Cardiac muscle cell (in vitro differentiated cells and primary cell): ENCODE results near the gene ZNF785. TPM values are rescaled to one million over a fixed set of nuclear protein-coding genes. Genes with fewer than 3 reads are reported as not detected.

Experiments
- DNase-seq, 2 donors: peaks; one replicate each; pipeline versions ENCODE4 v3.0.0 to v3.0.0-alpha.2; 2010 to 2017; ENCODE audit warnings: low read depth in 1 of 2, low spot score in 1 of 2
- H3K27ac ChIP-seq: fragments of 200-600 bp; sonication (generic); 2 replicates; pipeline ENCODE4 v1.5.1; 2016
- H3K27me3 ChIP-seq: fragments of 200-600 bp; sonication (generic); 2 replicates; pipeline ENCODE4 v1.6.0; 2016; ENCODE audit warnings: control low read depth
- H3K36me3 ChIP-seq: fragments of 200-600 bp; sonication (generic); 2 replicates; pipeline ENCODE4 v1.5.1; 2016; ENCODE audit warnings: control low read depth
- H3K4me1 ChIP-seq: fragments of 200-600 bp; sonication (generic); 2 replicates; pipeline ENCODE4 v1.8.1; 2017; ENCODE audit warnings: low read depth, mild to moderate bottlenecking, mixed run types
- H3K4me3 ChIP-seq: fragments of 200-600 bp; sonication (generic); 2 replicates; pipeline ENCODE4 v1.5.1; 2016; ENCODE audit warnings: mild to moderate bottlenecking
- H3K9me3 ChIP-seq: fragments of 200-600 bp; sonication (generic); 2 replicates; pipeline ENCODE4 v1.5.1; 2017; ENCODE audit warnings: low read depth, mild to moderate bottlenecking, control low read depth
- polyA plus RNA-seq: library from polyadenylated mRNA; unstranded; fragments of >200 nt; fragmentation: Nextera tagmentation; extraction: Ambion mirVana; gene quantifications from 2 replicates; pipeline ENCODE4 v1.2.1, GENCODE V29; 2016
- total RNA-seq: library from RNA; depleted of rRNA; stranded (reverse); fragments of >200 nt; gene quantifications from 2 replicates; pipeline ENCODE4 v1.2.3, GENCODE V29; 2016
- TF ChIP-seq, protein P1 (sequence below): IDR thresholded peaks from 2 replicates; pipeline ENCODE4 v1.5.1; 2012; ENCODE audit warnings: low read depth, mild to moderate bottlenecking, low read length

ZNF785 gene
- total and polyA plus RNA-seq, 2 experiments from 2014 or later, result 12.0 to 25.5 TPM

DNA sequence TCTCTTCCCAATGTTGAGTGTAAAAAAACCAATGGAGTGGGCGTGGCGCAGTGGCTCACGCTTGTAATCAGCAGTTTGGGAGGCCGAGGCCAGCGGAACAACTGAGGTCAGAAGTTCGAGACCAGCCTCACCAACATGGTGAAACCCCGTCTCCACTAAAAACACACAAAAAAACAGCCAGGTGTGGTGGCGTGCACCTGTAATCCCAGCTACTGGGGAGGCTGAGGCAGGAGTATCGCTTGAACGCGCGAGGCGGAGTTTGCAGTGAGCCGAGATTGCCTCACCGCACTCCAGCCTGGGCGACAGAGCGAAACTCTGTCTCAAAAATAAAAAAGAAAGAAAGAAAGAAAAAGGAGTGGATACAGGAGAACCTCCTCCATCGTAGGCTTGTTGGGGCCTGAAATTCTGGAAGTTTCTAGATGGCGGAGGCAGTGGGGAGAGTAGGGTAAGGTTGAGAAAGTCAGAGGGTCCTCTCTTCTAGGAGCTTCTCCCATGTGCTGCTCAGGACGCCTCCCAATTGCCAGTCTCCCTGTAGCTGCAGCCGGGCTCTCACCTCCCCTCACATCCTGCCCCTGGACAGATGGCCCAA, 26.6 kb downstream of the ZNF785 start:
- DNase-seq, result no peak
- Histone ChIP-seq H3K36me3 (peaks cover 11% of the 10 kb centered on the region), H3K27me3 (no peaks in the 10 kb centered on the region), H3K4me1 (peaks cover 10% of the 10 kb centered on the region), H3K9me3 (no peaks in the 10 kb centered on the region), H3K27ac (peak overlapping the region; percentile 94), H3K4me3 (no peak overlapping the region)
- TF ChIP-seq, protein P1, sequence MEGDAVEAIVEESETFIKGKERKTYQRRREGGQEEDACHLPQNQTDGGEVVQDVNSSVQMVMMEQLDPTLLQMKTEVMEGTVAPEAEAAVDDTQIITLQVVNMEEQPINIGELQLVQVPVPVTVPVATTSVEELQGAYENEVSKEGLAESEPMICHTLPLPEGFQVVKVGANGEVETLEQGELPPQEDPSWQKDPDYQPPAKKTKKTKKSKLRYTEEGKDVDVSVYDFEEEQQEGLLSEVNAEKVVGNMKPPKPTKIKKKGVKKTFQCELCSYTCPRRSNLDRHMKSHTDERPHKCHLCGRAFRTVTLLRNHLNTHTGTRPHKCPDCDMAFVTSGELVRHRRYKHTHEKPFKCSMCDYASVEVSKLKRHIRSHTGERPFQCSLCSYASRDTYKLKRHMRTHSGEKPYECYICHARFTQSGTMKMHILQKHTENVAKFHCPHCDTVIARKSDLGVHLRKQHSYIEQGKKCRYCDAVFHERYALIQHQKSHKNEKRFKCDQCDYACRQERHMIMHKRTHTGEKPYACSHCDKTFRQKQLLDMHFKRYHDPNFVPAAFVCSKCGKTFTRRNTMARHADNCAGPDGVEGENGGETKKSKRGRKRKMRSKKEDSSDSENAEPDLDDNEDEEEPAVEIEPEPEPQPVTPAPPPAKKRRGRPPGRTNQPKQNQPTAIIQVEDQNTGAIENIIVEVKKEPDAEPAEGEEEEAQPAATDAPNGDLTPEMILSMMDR, result no peak

DNA sequence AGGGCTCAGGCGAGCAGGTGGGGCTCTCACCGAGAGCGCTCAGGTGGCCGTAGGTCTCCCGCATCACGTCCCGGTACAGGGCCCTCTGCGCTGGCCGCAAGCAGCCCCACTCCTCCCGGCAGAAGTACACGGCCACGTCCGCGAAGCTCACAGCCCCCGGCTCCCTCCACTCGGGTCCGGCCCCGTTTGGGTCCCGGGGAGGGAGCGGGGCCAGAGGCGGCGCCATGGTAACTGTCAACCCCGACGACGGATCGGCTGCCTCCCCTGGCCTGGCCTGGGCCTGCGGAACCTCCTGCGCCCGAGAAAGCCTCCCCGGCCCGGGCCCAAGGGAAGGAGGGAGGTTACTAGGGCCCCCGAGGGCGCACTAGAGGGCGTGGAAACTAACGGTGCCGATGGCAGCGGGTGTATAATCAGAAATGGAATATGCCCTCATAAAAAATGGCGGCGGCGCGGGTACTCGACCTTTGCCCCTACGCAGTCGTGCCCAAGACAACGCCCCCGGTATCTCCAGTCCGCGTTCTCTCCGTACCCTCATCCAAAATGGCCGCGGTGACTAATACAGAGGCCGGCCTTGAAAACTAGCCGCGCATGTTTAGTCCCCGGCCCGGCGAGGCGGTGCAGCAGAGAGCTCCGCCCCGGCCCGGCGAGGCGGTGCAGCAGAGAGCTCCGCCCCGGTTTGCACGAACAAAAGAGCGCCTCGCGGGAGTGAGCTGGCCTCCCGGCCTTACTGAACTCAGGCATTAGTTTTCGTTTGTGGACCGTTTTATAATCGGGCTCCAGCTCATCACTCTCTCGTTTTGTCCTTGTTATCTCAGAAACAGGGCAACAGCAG, 27.3 kb downstream of the ZNF785 start, which contains the start of gene ZNF764:
ZNF764 (minus strand) TSS at position 418 of the 832 bp plus-strand sequence; CDS start at position 226, 192 bp downstream.
- DNase-seq, result peak; percentile 96 to 99
- Histone ChIP-seq H3K4me3 (peak within 1 kb of the TSS; percentile 47), H3K36me3 (peaks cover 11% of the 10 kb centered on the region), H3K27ac (peak within 1 kb of the TSS; percentile 94), H3K4me1 (peaks cover 11% of the 10 kb centered on the region), H3K9me3 (no peaks in the 10 kb centered on the region), H3K27me3 (no peaks in the 10 kb centered on the region)
- TF ChIP-seq, protein P1, result no peak

DNA sequence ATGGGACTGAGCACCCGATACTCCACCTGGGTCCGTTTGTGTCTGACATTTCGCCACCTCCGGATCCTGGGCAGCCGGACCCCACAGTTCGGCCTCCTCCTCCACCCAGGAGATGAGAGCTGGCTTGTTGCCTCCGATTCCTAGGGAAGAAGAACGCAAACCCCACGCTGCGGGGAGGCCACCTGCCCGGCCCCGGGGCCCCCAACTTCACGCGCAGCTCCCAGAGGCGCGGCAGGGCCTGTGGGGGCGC, 27.9 kb downstream of the ZNF785 start:
- Histone ChIP-seq H3K4me3 (peak overlapping the region; percentile 47), H3K9me3 (no peaks in the 10 kb centered on the region), H3K4me1 (peaks cover 17% of the 10 kb centered on the region), H3K27me3 (no peaks in the 10 kb centered on the region), H3K36me3 (peaks cover 11% of the 10 kb centered on the region), H3K27ac (peak overlapping the region; percentile 94)
- DNase-seq, result peak in 1 of 2 donors; percentile 8
- TF ChIP-seq, protein P1, result no peak

DNA sequence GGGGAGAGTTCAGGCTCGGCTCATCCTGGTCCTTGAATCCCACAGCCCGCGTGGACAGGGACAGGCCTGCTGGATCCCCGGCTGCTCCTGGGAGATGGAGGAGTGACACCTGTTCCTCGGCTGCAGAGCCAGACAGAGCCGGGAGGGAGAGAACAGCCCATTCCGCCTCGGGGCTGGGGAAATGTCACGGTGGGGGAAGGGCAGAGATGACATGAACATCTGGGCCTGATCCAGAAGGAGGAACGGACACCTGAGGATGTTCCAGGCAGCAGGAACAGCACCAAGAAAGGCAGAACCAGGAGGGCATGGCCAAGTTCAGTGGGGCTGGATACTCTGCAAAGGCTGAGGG, 29.4 kb downstream of the ZNF785 start:
- TF ChIP-seq, protein P1, result no peak
- Histone ChIP-seq H3K9me3 (no peaks in the 10 kb centered on the region), H3K4me3 (no peak overlapping the region), H3K4me1 (peaks cover 25% of the 10 kb centered on the region), H3K27ac (no peak overlapping the region), H3K27me3 (no peaks in the 10 kb centered on the region), H3K36me3 (peaks cover 11% of the 10 kb centered on the region)
- DNase-seq, result no peak

DNA sequence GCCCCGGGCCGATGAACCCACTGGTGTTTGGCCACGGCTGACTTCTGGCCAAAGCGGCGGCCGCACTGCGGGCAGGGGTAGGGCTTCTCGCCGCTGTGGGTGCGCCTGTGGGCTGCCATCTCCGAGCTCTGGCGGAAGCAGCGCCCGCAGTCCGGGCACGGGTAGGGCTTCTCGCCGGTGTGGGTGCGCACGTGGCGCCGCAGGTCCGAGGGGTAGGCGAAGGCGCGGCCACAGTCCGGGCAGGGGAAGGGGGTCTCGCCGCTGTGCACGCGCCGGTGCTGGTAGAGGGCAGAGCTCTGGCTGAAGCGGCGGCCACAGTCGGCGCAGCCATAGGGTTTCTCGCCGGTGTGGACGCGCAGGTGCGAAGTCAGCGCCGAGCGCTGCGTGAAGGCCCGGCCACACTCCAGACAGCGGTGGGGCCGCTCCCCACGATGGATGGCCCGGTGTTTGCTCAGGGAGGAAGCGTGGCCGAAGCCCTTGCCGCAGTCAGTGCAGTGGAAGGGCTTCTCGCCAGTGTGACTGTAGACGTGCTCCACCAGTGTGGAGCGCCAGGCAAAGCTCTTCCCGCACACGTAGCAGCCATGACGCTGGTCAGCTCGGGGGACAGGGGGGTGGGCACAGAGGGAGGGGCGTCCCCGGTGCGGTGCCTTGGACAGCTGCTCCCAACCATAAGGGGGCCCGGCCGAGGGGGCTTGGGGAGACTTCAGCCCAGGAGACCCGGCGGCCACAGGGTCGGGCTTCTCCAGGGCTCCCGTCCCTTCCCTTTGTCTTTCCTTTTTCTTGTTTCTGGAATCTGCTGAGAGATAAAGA, 30.0 kb downstream of the ZNF785 start:
- TF ChIP-seq, protein P1, result no peak
- no peaks in the 10 kb centered on the region for H3K27me3 ChIP-seq
- H3K36me3 ChIP-seq, result peaks cover 11% of the 10 kb centered on the region
- no peak overlapping the region for H3K4me3 ChIP-seq
- no peak overlapping the region for H3K27ac ChIP-seq
- no peaks in the 10 kb centered on the region for H3K9me3 ChIP-seq
- H3K4me1 ChIP-seq, result peaks cover 25% of the 10 kb centered on the region
- DNase-seq, result no peak
